ENCODE results near the gene MYO15B. TPM values are rescaled to one million over a fixed set of nuclear protein-coding genes. Genes with fewer than 3 reads are reported as not detected.

The MYO15B gene
- polyA plus RNA-seq, 1 donor from 2014 or later = 2.4 TPM

- no peak overlapping the region for H2AFZ ChIP-seq (ENCODE audit: low read depth, low read length)
- H3K27me3 ChIP-seq (ENCODE audit: insufficient read depth, low read depth, low read length) = no peaks in the 10 kb centered on the region
- TF ChIP-seq SMC3 (conservative IDR thresholded peaks at IDR 0.05; ENCODE audit: poor library complexity) = no peak
- no peak for TF ChIP-seq RAD21 (conservative IDR thresholded peaks at IDR 0.05)
- TF ChIP-seq EP300 (conservative IDR thresholded peaks at IDR 0.05; ENCODE audit: poor library complexity, severe bottlenecking) = no peak
- no peak for TF ChIP-seq REST (IDR thresholded peaks at IDR 0.05; ENCODE audit: borderline replicate concordance)
- TF ChIP-seq MXI1 (conservative IDR thresholded peaks at IDR 0.05; ENCODE audit: poor library complexity, severe bottlenecking) = no peak
- TF ChIP-seq POLR2AphosphoS5 (IDR thresholded peaks at IDR 0.05) = no peak
- no peak for TF ChIP-seq CTCF (IDR thresholded peaks at IDR 0.05; ENCODE audit: poor library complexity, severe bottlenecking)
- no peak for TF ChIP-seq EZH2 (IDR thresholded peaks at IDR 0.05; ENCODE audit: borderline replicate concordance, insufficient read depth, low read length, poor library complexity, severe bottlenecking)
- no peak for TF ChIP-seq TAF1 (IDR thresholded peaks at IDR 0.05; ENCODE audit: low read depth)
- no peak overlapping the region for H3K4me3 ChIP-seq (ENCODE audit: low read length)
- H3F3A ChIP-seq (ENCODE audit: insufficient read depth, low read length, poor library complexity, severe bottlenecking) = no peaks in the 10 kb centered on the region
- H4K20me1 ChIP-seq (ENCODE audit: insufficient read depth) = no peaks in the 10 kb centered on the region
- H3K79me2 ChIP-seq (replicated peaks; ENCODE audit: insufficient read depth, low read length) = no peaks in the 10 kb centered on the region
- H3K36me3 ChIP-seq (ENCODE audit: insufficient read depth, low read length) = no peaks in the 10 kb centered on the region
- H3K9me2 ChIP-seq (ENCODE audit: insufficient read depth, low read length) = no peaks in the 10 kb centered on the region
- no peaks in the 10 kb centered on the region for H3K9me3 ChIP-seq (ENCODE audit: low read length)
- H3K27ac ChIP-seq (ENCODE audit: low read length) = no peak overlapping the region
- H3K9ac ChIP-seq (ENCODE audit: low read length) = no peak overlapping the region
- H3K4me2 ChIP-seq (ENCODE audit: low read length) = no peak overlapping the region
Measured at GRCh38 chr17:75646638-75646992, 59.0 kb downstream of the MYO15B start.

- H3K27ac ChIP-seq (ENCODE audit: low read length) = no peak overlapping the region
- no peak overlapping the region for H3K4me3 ChIP-seq (ENCODE audit: low read length)
- no peaks in the 10 kb centered on the region for H3K9me2 ChIP-seq (ENCODE audit: insufficient read depth, low read length)
- no peak overlapping the region for H3K4me2 ChIP-seq (ENCODE audit: low read length)
- no peaks in the 10 kb centered on the region for H3K79me2 ChIP-seq (replicated peaks; ENCODE audit: insufficient read depth, low read length)
- H3F3A ChIP-seq (ENCODE audit: insufficient read depth, low read length, poor library complexity, severe bottlenecking) = no peaks in the 10 kb centered on the region
- TF ChIP-seq RAD21 (conservative IDR thresholded peaks at IDR 0.05) = no peak
- TF ChIP-seq REST (IDR thresholded peaks at IDR 0.05; ENCODE audit: borderline replicate concordance) = no peak
- no peak overlapping the region for H2AFZ ChIP-seq (ENCODE audit: low read depth, low read length)
- H3K9me3 ChIP-seq (ENCODE audit: low read length) = no peaks in the 10 kb centered on the region
- no peaks in the 10 kb centered on the region for H3K36me3 ChIP-seq (ENCODE audit: insufficient read depth, low read length)
- no peaks in the 10 kb centered on the region for H3K27me3 ChIP-seq (ENCODE audit: insufficient read depth, low read depth, low read length)
- H3K9ac ChIP-seq (ENCODE audit: low read length) = no peak overlapping the region
- no peaks in the 10 kb centered on the region for H4K20me1 ChIP-seq (ENCODE audit: insufficient read depth)
Measured at GRCh38 chr17:75647061-75647460, 59.5 kb downstream of the MYO15B start.
